Ovary (tissue), 3 donors: ENCODE data around the gene CCDC57.

Experiments
- EP300 ChIP-seq: sonication (generic); formaldehyde crosslinking; IDR thresholded peaks from one replicate; pipeline ENCODE4 v1.6.1; 2017; ENCODE audit warnings: antibody characterized with exemption
- POLR2A ChIP-seq: fragments of 450-650 bp; IDR thresholded peaks from one replicate; pipeline ENCODE4 v1.6.1; 2017; ENCODE audit warnings: antibody characterized with exemption, mild to moderate bottlenecking, moderate library complexity
- TF ChIP-seq, protein P1 (sequence below), 3 donors: fragments of 450-650 bp in 2 of 3; fragments of 200-600 bp in 1 of 3; IDR thresholded peaks; one replicate each; pipeline versions ENCODE4 v1.5.1 to v1.8.0; 2016 to 2022; ENCODE audit warnings: antibody characterized with exemption in 3 of 3, mild to moderate bottlenecking in 1 of 3
- donor health status: DM: no; HTN: no; CAD: no.

DNA sequence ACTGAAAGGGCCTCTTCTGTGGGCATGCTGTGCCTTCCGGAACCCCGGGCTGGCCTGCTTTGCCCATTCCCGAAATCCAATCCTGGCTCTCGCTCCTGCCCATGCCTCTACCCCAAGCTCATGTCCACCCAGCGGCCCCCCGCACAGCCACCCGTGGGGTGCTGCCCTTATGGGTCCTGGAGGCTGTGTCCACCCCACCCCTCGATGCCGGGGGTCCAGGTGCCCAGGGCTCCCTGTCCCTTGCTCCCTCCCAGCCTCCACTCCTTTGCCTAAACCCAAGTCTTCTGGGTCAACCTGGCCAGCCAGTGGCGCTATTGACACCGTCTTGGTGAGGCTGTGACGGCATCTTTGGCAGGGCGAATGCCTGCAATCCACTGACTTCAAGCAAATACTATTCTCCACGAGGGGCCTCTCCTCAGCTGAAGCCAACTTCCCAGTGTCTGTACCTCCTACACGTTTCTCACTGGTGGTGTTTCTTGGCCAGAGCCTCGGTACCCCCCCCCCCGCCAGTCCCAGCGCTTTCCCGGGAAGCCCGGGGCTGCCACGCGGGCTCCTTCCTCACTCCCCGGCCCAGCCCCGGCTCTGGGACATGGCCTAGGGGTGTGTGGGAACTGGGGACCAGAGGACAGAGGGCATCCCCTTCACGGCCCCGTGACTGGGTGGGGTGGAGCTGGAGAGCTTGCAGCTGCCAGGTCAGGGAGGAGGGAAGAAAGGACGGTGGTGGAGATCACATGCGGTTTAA is 134.9 kb downstream of the CCDC57 start:
- TF ChIP-seq, protein P1, sequence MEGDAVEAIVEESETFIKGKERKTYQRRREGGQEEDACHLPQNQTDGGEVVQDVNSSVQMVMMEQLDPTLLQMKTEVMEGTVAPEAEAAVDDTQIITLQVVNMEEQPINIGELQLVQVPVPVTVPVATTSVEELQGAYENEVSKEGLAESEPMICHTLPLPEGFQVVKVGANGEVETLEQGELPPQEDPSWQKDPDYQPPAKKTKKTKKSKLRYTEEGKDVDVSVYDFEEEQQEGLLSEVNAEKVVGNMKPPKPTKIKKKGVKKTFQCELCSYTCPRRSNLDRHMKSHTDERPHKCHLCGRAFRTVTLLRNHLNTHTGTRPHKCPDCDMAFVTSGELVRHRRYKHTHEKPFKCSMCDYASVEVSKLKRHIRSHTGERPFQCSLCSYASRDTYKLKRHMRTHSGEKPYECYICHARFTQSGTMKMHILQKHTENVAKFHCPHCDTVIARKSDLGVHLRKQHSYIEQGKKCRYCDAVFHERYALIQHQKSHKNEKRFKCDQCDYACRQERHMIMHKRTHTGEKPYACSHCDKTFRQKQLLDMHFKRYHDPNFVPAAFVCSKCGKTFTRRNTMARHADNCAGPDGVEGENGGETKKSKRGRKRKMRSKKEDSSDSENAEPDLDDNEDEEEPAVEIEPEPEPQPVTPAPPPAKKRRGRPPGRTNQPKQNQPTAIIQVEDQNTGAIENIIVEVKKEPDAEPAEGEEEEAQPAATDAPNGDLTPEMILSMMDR (IDR thresholded peaks at IDR 0.05), result no peak
- TF ChIP-seq POLR2A, result no peak
- TF ChIP-seq EP300, result no peak
